Activated T-cell treated with anti-CD3 and anti-CD28 coated beads for 48 hours (primary cell): ENCODE data around the gene EIF5A2.

ENCODE experiments used
- DNase-seq: peaks from one replicate; pipeline ENCODE4 v3.0.0-alpha.2; 2020; ENCODE audit warnings: low read depth

The EIF5A2 gene

GRCh38 chr3:170852324-170852723 lies 56.1 kb downstream of the EIF5A2 start:
- DNase-seq: no peak

- DNase-seq: no peak
These were observed 60.0 kb downstream of the EIF5A2 start for GRCh38 chr3:170848292-170848917.

GRCh38 chr3:170844377-170844776 lies 64.1 kb downstream of the EIF5A2 start:
- DNase-seq: no peak

- no peak for DNase-seq
These were observed 68.1 kb downstream of the EIF5A2 start for GRCh38 chr3:170840291-170840859.

- DNase-seq: no peak
These were observed 68.8 kb downstream of the EIF5A2 start for GRCh38 chr3:170839518-170840100.
